Mucosa of descending colon (tissue), 3 donors: ENCODE measurements around the gene CXCR4. TPM values are rescaled to one million over a fixed set of nuclear protein-coding genes. Genes with fewer than 3 reads are reported as not detected.

Source experiments
- ATAC-seq: fragments of 200-7000 bp; cut with Tn5 transposase; one replicate; pipeline ENCODE4 v1.9.1; 2020; ENCODE audit warnings: mild to moderate bottlenecking, moderate library complexity
- DNase-seq, 3 donors: peaks; one replicate each; pipeline ENCODE4 v3.0.0-alpha.2; 2020
- H3K36me3 ChIP-seq: fragments of 200-600 bp; one replicate; pipeline ENCODE4 v1.8.0; 2021; ENCODE audit warnings: low read depth, mild to moderate bottlenecking
- H3K4me1 ChIP-seq: fragments of 200-600 bp; one replicate; pipeline ENCODE4 v1.8.0; 2021; ENCODE audit warnings: low read depth, mild to moderate bottlenecking
- H3K4me3 ChIP-seq: fragments of 200-600 bp; one replicate; pipeline ENCODE4 v1.8.0; 2021; ENCODE audit warnings: mild to moderate bottlenecking
- H3K9me3 ChIP-seq: fragments of 200-600 bp; one replicate; pipeline ENCODE4 v1.8.0; 2021; ENCODE audit warnings: mild to moderate bottlenecking
- CTCF ChIP-seq: fragments of 200-600 bp; IDR thresholded peaks from one replicate; pipeline ENCODE4 v1.8.0; 2022; ENCODE audit warnings: antibody characterized with exemption, mild to moderate bottlenecking
- intact Hi-C, 2 donors: fragments of 100-400 bp; cut with DNase I in 1 of 2; cut with micrococcal nuclease in 1 of 2; formaldehyde crosslinking; loops; one replicate each; pipeline versions ENCODE4 v1.11.0 to v1.11.1; 2022; cut with DNase I, micrococcal nuclease
- total RNA-seq, 3 donors: library from RNA; stranded (reverse); fragmentation: NEBNext Ultra II Directional in 2 of 3; extraction: Animal tissue kit (Norgen Biotek cat#: 25700) in 2 of 3; gene quantifications; one replicate each; pipeline versions ENCODE4 v1.2.1 to v1.2.4, GENCODE V29; 2021 to 2023
- donor health status: DM: no; HTN: no; CAD: no; lungs with moderate emphysema.
- donor health status: DM: no; HTN: no; CAD: no.
- donor health status: DM: no; HTN: yes; CAD: no.

CXCR4 gene
- total RNA-seq, 3 donors from 2014 or later: 3.6 to 12.6 (median 3.9) TPM

GRCh38 chr2:136111711-136112110, 6.2 kb downstream of the CXCR4 start:
- no peak for ATAC-seq

GRCh38 chr2:136110526-136110925, 7.4 kb downstream of the CXCR4 start:
- no peaks in the 10 kb centered on the region for H3K36me3 ChIP-seq
- TF ChIP-seq CTCF: no peak
- H3K9me3 ChIP-seq: no peaks in the 10 kb centered on the region
- intact Hi-C loops: no loop called here
- no peaks in the 10 kb centered on the region for H3K4me1 ChIP-seq
- ATAC-seq (no peak), DNase-seq (no peak)
- no peak overlapping the region for H3K4me3 ChIP-seq

More at GRCh38 chr2:136111711-136112110, 6.2 kb downstream of the CXCR4 start:
- H3K4me1 ChIP-seq: peaks cover 8% of the 10 kb centered on the region
- no peak overlapping the region for H3K4me3 ChIP-seq
- DNase-seq: no peak
- no peak for TF ChIP-seq CTCF
- intact Hi-C loops: no loop called here
- no peaks in the 10 kb centered on the region for H3K9me3 ChIP-seq
- no peaks in the 10 kb centered on the region for H3K36me3 ChIP-seq

- TF ChIP-seq CTCF: no peak
- intact Hi-C loops: no loop called here
- ATAC-seq: no peak
- H3K9me3 ChIP-seq: no peaks in the 10 kb centered on the region
- H3K36me3 ChIP-seq: no peaks in the 10 kb centered on the region
- DNase-seq: no peak
- no peaks in the 10 kb centered on the region for H3K4me1 ChIP-seq
- H3K4me3 ChIP-seq: no peak overlapping the region
Observed at GRCh38 chr2:136108463-136108862, 9.5 kb downstream of the CXCR4 start.

- DNase-seq: no peak
- Histone ChIP-seq H3K4me1 (no peaks in the 10 kb centered on the region), H3K36me3 (no peaks in the 10 kb centered on the region), H3K9me3 (no peaks in the 10 kb centered on the region), H3K4me3 (no peak overlapping the region)
- no peak for TF ChIP-seq CTCF
- intact Hi-C loops: no loop called here
- no peak for ATAC-seq
Observed at GRCh38 chr2:136107051-136108033, 10.6 kb downstream of the CXCR4 start.

GRCh38 chr2:136106505-136106904, 11.4 kb downstream of the CXCR4 start:
- H3K4me1 ChIP-seq: no peaks in the 10 kb centered on the region
- no peak for ATAC-seq
- no peak for TF ChIP-seq CTCF
- H3K36me3 ChIP-seq: no peaks in the 10 kb centered on the region
- H3K4me3 ChIP-seq: no peak overlapping the region
- H3K9me3 ChIP-seq: no peaks in the 10 kb centered on the region
- DNase-seq: no peak
- intact Hi-C loops: no loop called here
